SK-N-SH (cell line): ENCODE measurements around the gene JAM2. TPM values are rescaled to one million over a fixed set of nuclear protein-coding genes. Genes with fewer than 3 reads are reported as not detected.

Experiments
- CTCF ChIA-PET: fragments of 300-600, 350-600 bp; formaldehyde crosslinking; extraction: SDS; loops from one replicate; lab custom pipeline; 2021; lab: Yijun Ruan, JAX
- POLR2A ChIA-PET: fragments of 350-600 bp; sonication (Branson Sonifier 250); formaldehyde crosslinking; extraction: SDS; loops from one replicate; lab custom pipeline; 2020; ENCODE audit warnings: antibody characterized with exemption, inconsistent platforms; lab: Yijun Ruan, JAX
- DNase-seq: peaks from one replicate; pipeline ENCODE4 v3.0.0; 2012
- H2AFZ ChIP-seq: fragments of 200-600 bp; sonication (generic); 2 replicates; pipeline ENCODE4 v1.8.1; 2016; ENCODE audit warnings: antibody characterized with exemption, mild to moderate bottlenecking, low read depth
- H3F3A ChIP-seq: fragments of 200-600 bp; sonication (generic); replicated peaks from 2 replicates; pipeline ENCODE3; 2016; ENCODE audit warnings: antibody characterized with exemption, mild to moderate bottlenecking; ENCODE audit not compliant: insufficient read depth
- H3K27ac ChIP-seq, 2 experiments: fragments of 200-500 bp in 1 of 2; fragments of 200-600 bp in 1 of 2; sonication (Bioruptor generic) in 1 of 2; sonication (generic), shearing (Covaris generic) in 1 of 2; 2 replicates each; pipeline versions ENCODE4 v1.5.1 to v1.6.1; 2014 to 2016; ENCODE audit warnings: low read depth in 2 of 2, inconsistent platforms in 1 of 2, low read length in 1 of 2, mild to moderate bottlenecking in 1 of 2, mixed read lengths in 1 of 2
- H3K27me3 ChIP-seq: fragments of 200-600 bp; sonication (generic), shearing (Covaris generic); 2 replicates; pipeline ENCODE4 v1.6.1; 2016; ENCODE audit warnings: mixed run types; ENCODE audit not compliant: insufficient read depth
- H3K36me3 ChIP-seq, 2 experiments: fragments of 200-500 bp in 1 of 2; fragments of 200-600 bp in 1 of 2; sonication (Bioruptor generic) in 1 of 2; sonication (generic) in 1 of 2; replicated peaks in 1 of 2; 2 replicates each; pipeline versions ENCODE3 to v1.5.1; 2014 to 2016; ENCODE audit warnings: low read length in 1 of 2, mild to moderate bottlenecking in 1 of 2; ENCODE audit not compliant: insufficient read depth in 2 of 2, control insufficient read depth in 1 of 2
- H3K4me1 ChIP-seq, 2 experiments: fragments of 200-500 bp in 1 of 2; fragments of 200-600 bp in 1 of 2; sonication (Bioruptor generic) in 1 of 2; sonication (generic), shearing (Covaris generic) in 1 of 2; 2 replicates each; pipeline versions ENCODE4 v1.5.1 to v1.6.1; 2014 to 2016; ENCODE audit warnings: low read depth in 1 of 2, low read length in 1 of 2, mixed run types in 1 of 2; ENCODE audit not compliant: insufficient read depth in 2 of 2, control insufficient read depth in 1 of 2
- H3K4me2 ChIP-seq: fragments of 200-600 bp; sonication (generic), shearing (Covaris generic); 2 replicates; pipeline ENCODE4 v1.6.1; 2017; ENCODE audit warnings: mixed run types
- H3K4me3 ChIP-seq, 2 experiments: fragments of 200-500 bp in 1 of 2; fragments of 200-600 bp in 1 of 2; sonication (Bioruptor generic) in 1 of 2; sonication (generic), shearing (Covaris generic) in 1 of 2; 2 replicates each; pipeline versions ENCODE4 v1.5.1 to v1.8.1; 2014 to 2016; ENCODE audit warnings: low read depth in 2 of 2, inconsistent platforms in 1 of 2, low read length in 1 of 2, mild to moderate bottlenecking in 1 of 2, mixed read lengths in 1 of 2, moderate library complexity in 1 of 2
- H3K79me2 ChIP-seq: fragments of 200-600 bp; sonication (generic); 2 replicates; pipeline ENCODE4 v1.8.1; 2017; ENCODE audit warnings: mild to moderate bottlenecking; ENCODE audit not compliant: insufficient read depth
- H3K9ac ChIP-seq: fragments of 200-600 bp; sonication (generic); 2 replicates; pipeline ENCODE4 v1.6.1; 2017; ENCODE audit warnings: mixed run types
- H3K9me2 ChIP-seq: fragments of 200-600 bp; sonication (generic); 2 replicates; pipeline ENCODE4 v1.6.1; 2017; ENCODE audit warnings: mixed run types
- H3K9me3 ChIP-seq: fragments of 200-600 bp; sonication (generic); 2 replicates; pipeline ENCODE4 v1.6.1; 2017; ENCODE audit warnings: mixed run types, mild to moderate bottlenecking, moderate library complexity
- H4K20me1 ChIP-seq: fragments of 200-600 bp; sonication (generic); 2 replicates; pipeline ENCODE4 v1.6.1; 2017; ENCODE audit warnings: mild to moderate bottlenecking, mixed run types; ENCODE audit not compliant: insufficient read depth
- CHD2 ChIP-seq: fragments of 150-350 bp; IDR thresholded peaks from 2 replicates; pipeline ENCODE4 v1.6.1; 2018; ENCODE audit warnings: low read length; ENCODE audit not compliant: partially characterized antibody
- ELF1 ChIP-seq: IDR thresholded peaks from 2 replicates; pipeline ENCODE4 v1.4.0; 2012
- EP300 ChIP-seq, 2 experiments: IDR thresholded peaks; 2 replicates each; pipeline versions ENCODE4 v1.4.0 to v1.6.1; 2012; ENCODE audit warnings: borderline replicate concordance in 1 of 2, low read depth in 1 of 2, low read length in 1 of 2
- FOSL2 ChIP-seq: IDR thresholded peaks from 2 replicates; pipeline ENCODE4 v1.4.0; 2012; ENCODE audit warnings: low read depth, mild to moderate bottlenecking, moderate library complexity, borderline replicate concordance
- FOXJ3 ChIP-seq: sonication (generic); formaldehyde crosslinking; IDR thresholded peaks from 2 replicates; pipeline ENCODE4 v1.5.1; 2020; ENCODE audit warnings: mild to moderate bottlenecking, missing genetic modification reagents
- FOXM1 ChIP-seq: IDR thresholded peaks from 2 replicates; pipeline ENCODE4 v1.4.0; 2012; ENCODE audit warnings: low read depth, mild to moderate bottlenecking
- JUND ChIP-seq: IDR thresholded peaks from 2 replicates; pipeline ENCODE4 v1.4.0; 2012
- MEF2A ChIP-seq: IDR thresholded peaks from 2 replicates; pipeline ENCODE4 v1.4.0; 2012; ENCODE audit warnings: low read depth, borderline replicate concordance
- MXI1 ChIP-seq: IDR thresholded peaks from 2 replicates; pipeline ENCODE4 v1.6.1; 2012; ENCODE audit warnings: mild to moderate bottlenecking, low read depth, low read length, improper control_type of control experiment
- NRF1 ChIP-seq: IDR thresholded peaks from 2 replicates; pipeline ENCODE4 v1.6.1; 2012; ENCODE audit warnings: low read depth, mild to moderate bottlenecking, low read length
- POLR2AphosphoS5 ChIP-seq: IDR thresholded peaks from 2 replicates; pipeline ENCODE4 v1.6.1; 2012; ENCODE audit warnings: low read depth, low read length
- RCOR1 ChIP-seq: fragments of 150-350 bp; IDR thresholded peaks from 2 replicates; pipeline ENCODE4 v1.6.1; 2017; ENCODE audit warnings: antibody characterized with exemption, low read length
- RFX5 ChIP-seq: IDR thresholded peaks from 2 replicates; pipeline ENCODE4 v1.6.1; 2012; ENCODE audit warnings: mild to moderate bottlenecking, improper control_type of control experiment, low read length
- RXRA ChIP-seq: IDR thresholded peaks from 2 replicates; pipeline ENCODE4 v1.4.0; 2012; ENCODE audit warnings: low read depth, mild to moderate bottlenecking, borderline replicate concordance
- SMC3 ChIP-seq: IDR thresholded peaks from 2 replicates; pipeline ENCODE4 v1.6.1; 2012; ENCODE audit warnings: low read depth, low read length, improper control_type of control experiment
- TCF12 ChIP-seq: IDR thresholded peaks from 2 replicates; pipeline ENCODE4 v1.4.0; 2012
- TEAD4 ChIP-seq: IDR thresholded peaks from 2 replicates; pipeline ENCODE4 v1.4.0; 2012; ENCODE audit warnings: mild to moderate bottlenecking, borderline replicate concordance; ENCODE audit not compliant: insufficient read depth
- WGBS: methylation state at CpG from one replicate; pipeline ENCODE4 v1.1.6; 2017; ENCODE audit warnings: low lambda C conversion rate; 5-methylcytosine and 5-hydroxymethylcytosine counted together
- polyA plus RNA-seq, 3 experiments: library from polyadenylated mRNA; depleted of rRNA; stranded (reverse); fragments of >200 nt; gene quantifications; 2 replicates each; pipeline ENCODE4 v1.2.3, GENCODE V29; 2012
- TF ChIP-seq, protein P1 (sequence below): fragments of 200-600 bp; sonication (generic); IDR thresholded peaks from 2 replicates; pipeline ENCODE4 v1.6.1; 2017; ENCODE audit warnings: antibody characterized with exemption, mild to moderate bottlenecking, moderate library complexity
- TF ChIP-seq, protein P2 (sequence below): IDR thresholded peaks from 2 replicates; pipeline ENCODE4; 2012
- TF ChIP-seq, protein P3 (sequence below): fragments of 150-350 bp; IDR thresholded peaks from 2 replicates; pipeline ENCODE4 v1.6.1; 2017; ENCODE audit warnings: antibody characterized with exemption, low read length, low read depth, borderline replicate concordance

The JAM2 gene
- polyA plus RNA-seq, 1 of the 3 experiments (the other 2 are of a cell fraction), result 8.3 TPM

DNA sequence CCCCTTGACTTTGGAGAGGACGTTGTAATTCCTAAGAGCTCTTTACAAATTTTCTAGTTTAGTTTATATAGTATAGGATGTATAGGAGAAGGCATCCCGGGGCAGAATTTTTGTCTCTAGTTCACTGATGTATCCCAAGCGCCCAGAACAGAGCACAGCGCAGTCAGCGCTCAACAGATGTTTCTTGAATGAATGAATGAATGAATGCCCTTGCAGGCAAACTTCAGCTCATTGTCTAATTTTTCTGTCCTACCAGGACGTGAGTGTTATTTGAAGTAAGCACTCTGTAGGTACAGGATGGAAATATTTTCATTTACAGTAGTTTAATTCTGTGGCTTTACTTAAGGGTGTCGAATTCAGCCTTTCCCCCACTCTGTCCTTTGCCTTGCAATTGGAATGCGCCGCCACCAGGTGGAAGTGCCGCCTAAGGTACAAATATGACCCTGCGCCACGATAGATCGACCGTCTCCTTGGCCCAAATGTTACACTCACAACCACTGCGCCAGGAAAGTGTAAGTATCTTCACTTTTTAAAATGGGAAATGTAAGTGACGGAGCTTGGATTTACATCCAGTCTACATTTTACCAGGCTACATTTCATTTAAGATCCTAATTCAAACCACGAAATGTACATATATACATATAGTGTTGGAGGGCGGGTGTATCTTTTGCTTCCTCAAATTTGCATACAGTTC is 30.9 kb upstream of the JAM2 start (continued):
- TF ChIP-seq, protein P1, sequence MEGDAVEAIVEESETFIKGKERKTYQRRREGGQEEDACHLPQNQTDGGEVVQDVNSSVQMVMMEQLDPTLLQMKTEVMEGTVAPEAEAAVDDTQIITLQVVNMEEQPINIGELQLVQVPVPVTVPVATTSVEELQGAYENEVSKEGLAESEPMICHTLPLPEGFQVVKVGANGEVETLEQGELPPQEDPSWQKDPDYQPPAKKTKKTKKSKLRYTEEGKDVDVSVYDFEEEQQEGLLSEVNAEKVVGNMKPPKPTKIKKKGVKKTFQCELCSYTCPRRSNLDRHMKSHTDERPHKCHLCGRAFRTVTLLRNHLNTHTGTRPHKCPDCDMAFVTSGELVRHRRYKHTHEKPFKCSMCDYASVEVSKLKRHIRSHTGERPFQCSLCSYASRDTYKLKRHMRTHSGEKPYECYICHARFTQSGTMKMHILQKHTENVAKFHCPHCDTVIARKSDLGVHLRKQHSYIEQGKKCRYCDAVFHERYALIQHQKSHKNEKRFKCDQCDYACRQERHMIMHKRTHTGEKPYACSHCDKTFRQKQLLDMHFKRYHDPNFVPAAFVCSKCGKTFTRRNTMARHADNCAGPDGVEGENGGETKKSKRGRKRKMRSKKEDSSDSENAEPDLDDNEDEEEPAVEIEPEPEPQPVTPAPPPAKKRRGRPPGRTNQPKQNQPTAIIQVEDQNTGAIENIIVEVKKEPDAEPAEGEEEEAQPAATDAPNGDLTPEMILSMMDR, result peak; percentile 95
- TF ChIP-seq TCF12, result no peak
- TF ChIP-seq RCOR1, result peak; percentile 35; the same call in 1 of the 2 replicates
- no peak for TF ChIP-seq JUND
- TF ChIP-seq MXI1, result no peak
- TF ChIP-seq, protein P2, sequence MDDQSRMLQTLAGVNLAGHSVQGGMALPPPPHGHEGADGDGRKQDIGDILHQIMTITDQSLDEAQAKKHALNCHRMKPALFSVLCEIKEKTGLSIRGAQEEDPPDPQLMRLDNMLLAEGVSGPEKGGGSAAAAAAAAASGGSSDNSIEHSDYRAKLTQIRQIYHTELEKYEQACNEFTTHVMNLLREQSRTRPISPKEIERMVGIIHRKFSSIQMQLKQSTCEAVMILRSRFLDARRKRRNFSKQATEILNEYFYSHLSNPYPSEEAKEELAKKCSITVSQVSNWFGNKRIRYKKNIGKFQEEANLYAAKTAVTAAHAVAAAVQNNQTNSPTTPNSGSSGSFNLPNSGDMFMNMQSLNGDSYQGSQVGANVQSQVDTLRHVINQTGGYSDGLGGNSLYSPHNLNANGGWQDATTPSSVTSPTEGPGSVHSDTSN, result no peak
- TF ChIP-seq RXRA, result no peak
- TF ChIP-seq CHD2, result peak; percentile 27
- no peak for TF ChIP-seq FOXM1
- TF ChIP-seq EP300 (IDR thresholded peaks at IDR 0.05; ENCODE audit: borderline replicate concordance in 1 of 2, low read depth in 1 of 2, low read length in 1 of 2), result no peak

DNA sequence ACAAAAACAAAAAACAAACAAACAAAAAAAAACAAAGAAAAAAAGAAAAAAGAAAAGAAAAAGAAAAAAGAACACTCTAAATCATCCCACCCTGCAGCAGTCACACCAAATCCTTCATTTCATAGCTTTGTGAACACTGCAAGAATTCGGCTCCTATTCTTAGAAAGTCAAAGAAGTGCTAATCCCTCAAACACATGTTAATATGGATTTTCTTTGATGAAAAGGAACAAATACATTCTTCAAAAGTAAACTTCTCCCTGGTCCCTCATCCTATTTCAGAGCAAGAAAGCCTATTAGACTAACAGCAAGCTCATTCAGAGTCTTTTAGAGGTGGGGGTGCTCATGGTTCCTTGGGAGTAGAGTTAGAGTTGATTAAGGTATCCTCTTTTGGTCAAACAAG is 24.6 kb upstream of the JAM2 start:
- WGBS, result 69% methylated on average over 1 of the region's 1 CpG
- no peak overlapping the region for H3K4me2 ChIP-seq
- no peaks in the 10 kb centered on the region for H3K79me2 ChIP-seq
- POLR2A ChIA-PET, result no interaction called here
- no peak for DNase-seq
- no peak overlapping the region for H3K4me3 ChIP-seq
- H3F3A ChIP-seq, result no peaks in the 10 kb centered on the region
- H3K27me3 ChIP-seq, result no peaks in the 10 kb centered on the region
- H3K36me3 ChIP-seq, result no peaks in the 10 kb centered on the region
- TF ChIP-seq EP300 (IDR thresholded peaks at IDR 0.05; ENCODE audit: borderline replicate concordance in 1 of 2, low read depth in 1 of 2, low read length in 1 of 2) (no peak), SMC3 (no peak), ELF1 (no peak), NRF1 (no peak), POLR2AphosphoS5 (no peak), CHD2 (no peak), MXI1 (no peak), RXRA (no peak), FOXM1 (no peak), TEAD4 (no peak), FOXJ3 (CRISPR knock-in tag) (no peak), RFX5 (no peak), TCF12 (no peak), FOSL2 (no peak), MEF2A (no peak)
- TF ChIP-seq, protein P3, sequence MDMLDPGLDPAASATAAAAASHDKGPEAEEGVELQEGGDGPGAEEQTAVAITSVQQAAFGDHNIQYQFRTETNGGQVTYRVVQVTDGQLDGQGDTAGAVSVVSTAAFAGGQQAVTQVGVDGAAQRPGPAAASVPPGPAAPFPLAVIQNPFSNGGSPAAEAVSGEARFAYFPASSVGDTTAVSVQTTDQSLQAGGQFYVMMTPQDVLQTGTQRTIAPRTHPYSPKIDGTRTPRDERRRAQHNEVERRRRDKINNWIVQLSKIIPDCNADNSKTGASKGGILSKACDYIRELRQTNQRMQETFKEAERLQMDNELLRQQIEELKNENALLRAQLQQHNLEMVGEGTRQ, result no peak
- no peaks in the 10 kb centered on the region for H3K9me2 ChIP-seq
- H4K20me1 ChIP-seq, result no peaks in the 10 kb centered on the region
- CTCF ChIA-PET, result interaction anchor here (1.0 kb wide), 1 partner anchor 94 kb away, joined by 4 read pairs; no protein-coding TSS in a partner anchor
- no peak overlapping the region for H3K27ac ChIP-seq
- no peaks in the 10 kb centered on the region for H3K9me3 ChIP-seq
- no peaks in the 10 kb centered on the region; a peak in 1 of 4 replicates for H3K4me1 ChIP-seq
- H3K9ac ChIP-seq, result no peak overlapping the region
- no peak overlapping the region for H2AFZ ChIP-seq
